SK-N-SH treated with all-trans-retinoic acid at 6 μM for 48 hours (cell line): ENCODE measurements around the gene HOXC4.
A peak's percentile ranks its signal among the peaks of the same experiment; 100 is the strongest.

Source experiments
- ATAC-seq: fragments of 200-7000 bp; cut with Tn5 transposase; 3 replicates; pipeline ENCODE4 v1.9.1; 2020; ENCODE audit warnings: mild to moderate bottlenecking, moderate library complexity
- BACH2 ChIP-seq: fragments of 250-450 bp; sonication (Bioruptor Pico); IDR thresholded peaks from 2 replicates; pipeline ENCODE4 v1.9.0; 2021; ENCODE audit warnings: mild to moderate bottlenecking, borderline replicate concordance
- CSDC2 ChIP-seq: fragments of 250-450 bp; sonication (Bioruptor Pico); IDR thresholded peaks from 2 replicates; pipeline ENCODE4 v1.5.0; 2020; ENCODE audit warnings: mild to moderate bottlenecking, moderate library complexity
- GLIS3 ChIP-seq: fragments of 250-450 bp; sonication (Bioruptor Pico); IDR thresholded peaks from 2 replicates; pipeline ENCODE4 v1.5.0; 2020; ENCODE audit warnings: mild to moderate bottlenecking, moderate library complexity
- ISL1 ChIP-seq: fragments of 250-450 bp; sonication (Bioruptor Pico); IDR thresholded peaks from 2 replicates; pipeline ENCODE4 v2.1.2; 2022; ENCODE audit warnings: mild to moderate bottlenecking, moderate library complexity
- OSR1 ChIP-seq: fragments of 250-450 bp; sonication (Bioruptor Pico); IDR thresholded peaks from 2 replicates; pipeline ENCODE4 v1.8.0; 2022; ENCODE audit warnings: moderate library complexity, mild to moderate bottlenecking, inconsistent platforms
- PPARA ChIP-seq: fragments of 250-450 bp; sonication (Bioruptor Pico); IDR thresholded peaks from 2 replicates; pipeline ENCODE4 v1.5.0; 2020; ENCODE audit warnings: mild to moderate bottlenecking, borderline replicate concordance
- RARB ChIP-seq: fragments of 250-450 bp; sonication (Bioruptor Pico); IDR thresholded peaks from 2 replicates; pipeline ENCODE4 v1.8.0; 2021; ENCODE audit warnings: mild to moderate bottlenecking, moderate library complexity
- SNAI2 ChIP-seq: fragments of 250-450 bp; sonication (Bioruptor Pico); IDR thresholded peaks from 2 replicates; pipeline ENCODE4 v1.5.0; 2020; ENCODE audit warnings: mild to moderate bottlenecking, moderate library complexity
- TCF4 ChIP-seq: fragments of 250-450 bp; sonication (Bioruptor Pico); IDR thresholded peaks from 2 replicates; pipeline ENCODE4 v1.8.0; 2021; ENCODE audit warnings: mild to moderate bottlenecking, moderate library complexity, borderline replicate concordance
- ZC3H10 ChIP-seq: fragments of 250-450 bp; sonication (Bioruptor Pico); IDR thresholded peaks from 2 replicates; pipeline ENCODE4 v1.5.1; 2021; ENCODE audit warnings: mild to moderate bottlenecking, moderate library complexity
- ZFP3 ChIP-seq: fragments of 250-450 bp; sonication (Bioruptor Pico); IDR thresholded peaks from 2 replicates; pipeline ENCODE4 v1.5.0; 2020; ENCODE audit warnings: mild to moderate bottlenecking, moderate library complexity
- ZFP30 ChIP-seq: fragments of 450-650 bp; formaldehyde crosslinking; IDR thresholded peaks from 2 replicates; pipeline ENCODE4 v1.5.0; 2022; ENCODE audit warnings: mild to moderate bottlenecking, moderate library complexity
- ZNF565 ChIP-seq: fragments of 450-650 bp; formaldehyde crosslinking; conservative IDR thresholded peaks from 2 replicates; pipeline ENCODE4 v1.5.0; 2020; ENCODE audit warnings: low read depth, mild to moderate bottlenecking, moderate library complexity
- ZNF70 ChIP-seq: fragments of 450-650 bp; formaldehyde crosslinking; IDR thresholded peaks from 2 replicates; pipeline ENCODE4 v1.5.0; 2020; ENCODE audit warnings: mild to moderate bottlenecking, moderate library complexity
- ZNF8 ChIP-seq: fragments of 450-650 bp; formaldehyde crosslinking; IDR thresholded peaks from 2 replicates; pipeline ENCODE4 v1.5.0; 2020; ENCODE audit warnings: mild to moderate bottlenecking, moderate library complexity
- TF ChIP-seq, protein P1 (sequence below): fragments of 250-450 bp; sonication (Bioruptor Pico); IDR thresholded peaks from 2 replicates; pipeline ENCODE4 v1.5.1; 2020; ENCODE audit warnings: low read depth, mild to moderate bottlenecking, moderate library complexity
- TF ChIP-seq, protein P2 (sequence below): fragments of 250-450 bp; sonication (Bioruptor Pico); IDR thresholded peaks from 2 replicates; pipeline ENCODE4 v1.5.1; 2021; ENCODE audit warnings: mild to moderate bottlenecking, moderate library complexity
- TF ChIP-seq, protein P3 (sequence below): fragments of 250-450 bp; sonication (Bioruptor Pico); IDR thresholded peaks from 2 replicates; pipeline ENCODE4 v1.8.0; 2021; ENCODE audit warnings: low read depth, mild to moderate bottlenecking, moderate library complexity, borderline replicate concordance

The HOXC4 gene

DNA sequence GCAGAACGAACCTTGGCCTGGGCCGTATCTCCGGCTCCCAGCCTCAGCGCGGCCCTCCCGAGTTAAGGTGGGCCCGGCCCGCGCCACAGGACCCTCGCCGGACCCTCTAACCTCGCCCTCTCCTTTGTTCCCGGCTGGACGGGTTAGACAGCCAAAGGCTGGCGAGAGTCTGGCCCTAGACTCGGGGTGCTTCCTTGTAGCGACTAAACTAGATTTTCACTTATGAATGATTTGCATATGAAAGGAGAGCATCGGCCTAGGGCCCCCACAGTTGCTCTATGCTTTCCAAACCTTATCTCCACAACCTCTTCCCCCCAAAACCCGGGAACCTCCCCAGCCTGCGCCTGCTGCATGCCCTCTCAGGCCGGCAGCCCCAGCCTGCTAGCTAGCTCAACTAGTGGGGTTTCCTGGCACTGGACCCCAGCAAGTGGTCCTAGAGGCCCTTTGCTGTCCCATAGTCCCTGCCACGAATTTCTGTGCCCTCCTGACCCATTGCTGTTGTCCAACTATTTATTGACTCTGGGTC, 18.8 kb upstream of the HOXC4 start:
- TF ChIP-seq SNAI2 (CRISPR knock-in tag) (no peak), CSDC2 (CRISPR knock-in tag) (no peak), ZNF565 (CRISPR knock-in tag) (no peak), RARB (CRISPR knock-in tag) (no peak), OSR1 (CRISPR knock-in tag) (no peak), ZFP3 (no peak), PPARA (CRISPR knock-in tag) (no peak), ZNF70 (CRISPR knock-in tag) (no peak), GLIS3 (no peak), ZC3H10 (CRISPR knock-in tag) (no peak)
- TF ChIP-seq, protein P1, sequence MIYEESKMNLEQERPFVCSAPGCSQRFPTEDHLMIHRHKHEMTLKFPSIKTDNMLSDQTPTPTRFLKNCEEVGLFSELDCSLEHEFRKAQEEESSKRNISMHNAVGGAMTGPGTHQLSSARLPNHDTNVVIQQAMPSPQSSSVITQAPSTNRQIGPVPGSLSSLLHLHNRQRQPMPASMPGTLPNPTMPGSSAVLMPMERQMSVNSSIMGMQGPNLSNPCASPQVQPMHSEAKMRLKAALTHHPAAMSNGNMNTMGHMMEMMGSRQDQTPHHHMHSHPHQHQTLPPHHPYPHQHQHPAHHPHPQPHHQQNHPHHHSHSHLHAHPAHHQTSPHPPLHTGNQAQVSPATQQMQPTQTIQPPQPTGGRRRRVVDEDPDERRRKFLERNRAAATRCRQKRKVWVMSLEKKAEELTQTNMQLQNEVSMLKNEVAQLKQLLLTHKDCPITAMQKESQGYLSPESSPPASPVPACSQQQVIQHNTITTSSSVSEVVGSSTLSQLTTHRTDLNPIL (CRISPR knock-in tag): no peak
- TF ChIP-seq, protein P2, sequence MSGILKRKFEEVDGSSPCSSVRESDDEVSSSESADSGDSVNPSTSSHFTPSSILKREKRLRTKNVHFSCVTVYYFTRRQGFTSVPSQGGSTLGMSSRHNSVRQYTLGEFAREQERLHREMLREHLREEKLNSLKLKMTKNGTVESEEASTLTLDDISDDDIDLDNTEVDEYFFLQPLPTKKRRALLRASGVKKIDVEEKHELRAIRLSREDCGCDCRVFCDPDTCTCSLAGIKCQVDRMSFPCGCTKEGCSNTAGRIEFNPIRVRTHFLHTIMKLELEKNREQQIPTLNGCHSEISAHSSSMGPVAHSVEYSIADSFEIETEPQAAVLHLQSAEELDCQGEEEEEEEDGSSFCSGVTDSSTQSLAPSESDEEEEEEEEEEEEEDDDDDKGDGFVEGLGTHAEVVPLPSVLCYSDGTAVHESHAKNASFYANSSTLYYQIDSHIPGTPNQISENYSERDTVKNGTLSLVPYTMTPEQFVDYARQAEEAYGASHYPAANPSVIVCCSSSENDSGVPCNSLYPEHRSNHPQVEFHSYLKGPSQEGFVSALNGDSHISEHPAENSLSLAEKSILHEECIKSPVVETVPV (CRISPR knock-in tag): no peak
- no peak for ATAC-seq

DNA sequence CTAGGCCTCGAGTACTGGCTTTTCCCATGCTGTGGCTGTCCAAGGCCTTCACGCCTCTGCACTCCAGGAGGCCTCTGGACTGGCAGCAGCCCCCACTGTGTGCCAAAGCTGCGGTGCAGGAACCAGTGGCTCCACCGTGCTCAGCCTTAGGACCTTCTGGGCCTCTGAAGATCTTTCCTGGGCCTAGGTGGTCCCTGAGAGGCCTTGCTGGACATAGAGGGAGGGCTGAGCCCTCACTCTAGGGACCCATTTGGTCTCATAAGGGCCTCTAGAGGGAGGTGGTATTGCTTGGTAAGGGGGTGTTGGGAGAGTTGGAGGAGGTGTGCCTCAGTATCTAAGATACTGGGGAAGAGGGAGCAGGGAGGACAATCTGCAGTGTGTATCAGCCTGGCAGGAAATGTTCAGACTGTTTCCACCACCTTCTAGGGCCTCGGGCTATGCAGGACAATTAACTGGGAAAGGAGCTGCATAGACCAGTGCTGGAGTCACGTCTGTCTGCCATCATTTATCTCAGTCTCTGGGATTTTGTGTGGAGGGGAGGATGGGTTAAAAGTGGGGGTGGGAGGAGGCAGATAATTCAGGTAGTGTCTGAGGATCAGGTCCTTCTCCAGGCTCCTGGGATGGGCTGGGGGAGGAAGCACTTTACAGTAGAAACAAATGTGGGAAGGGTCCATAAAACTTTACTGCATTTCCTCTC, 17.9 kb upstream of the HOXC4 start:
- TF ChIP-seq RARB (CRISPR knock-in tag) (no peak), ZNF565 (CRISPR knock-in tag) (no peak)
- no peak for ATAC-seq

DNA sequence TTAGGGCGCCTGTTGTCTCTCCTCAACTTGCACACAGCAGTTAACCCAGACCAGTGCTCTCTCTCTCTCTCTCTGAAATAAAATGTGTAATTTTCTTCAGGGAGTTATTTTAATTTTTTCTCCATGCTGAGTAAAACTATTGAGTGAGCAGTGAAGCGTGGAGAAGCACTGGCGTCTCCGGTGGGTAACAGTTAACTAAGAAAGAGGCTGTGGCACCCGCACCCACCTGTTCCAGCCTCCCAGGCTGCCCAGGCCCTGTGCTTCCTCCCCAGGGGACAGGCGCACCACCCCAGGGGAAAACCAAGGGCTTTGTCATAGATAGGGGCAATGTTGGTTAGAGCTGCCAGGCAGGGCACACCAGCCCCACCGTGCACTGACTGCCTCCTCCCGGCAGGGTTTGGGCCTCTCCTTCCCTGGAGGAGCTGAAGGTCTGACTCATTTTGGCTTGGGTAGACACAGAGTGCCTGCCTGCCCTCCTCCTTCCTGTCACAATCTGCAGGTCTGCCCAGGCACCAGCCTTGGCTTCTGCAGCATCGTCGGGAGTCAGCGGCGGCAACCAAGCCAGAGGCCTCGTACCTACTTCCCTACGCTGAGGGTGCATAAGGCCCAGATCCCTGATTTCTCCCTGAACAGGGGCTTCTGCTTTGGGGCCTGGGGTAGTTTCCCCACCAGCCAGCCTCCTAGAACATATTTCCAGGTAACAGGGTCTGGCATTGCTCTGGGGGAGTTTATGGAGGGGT, 16.8 kb upstream of the HOXC4 start:
- TF ChIP-seq ZFP30 (CRISPR knock-in tag) (no peak), TCF4 (CRISPR knock-in tag) (no peak), ZNF8 (no peak), ZC3H10 (CRISPR knock-in tag) (no peak), GLIS3 (no peak), BACH2 (CRISPR knock-in tag) (no peak), ZNF70 (CRISPR knock-in tag) (no peak), PPARA (CRISPR knock-in tag) (no peak), ISL1 (CRISPR knock-in tag) (no peak)
- TF ChIP-seq, protein P3, sequence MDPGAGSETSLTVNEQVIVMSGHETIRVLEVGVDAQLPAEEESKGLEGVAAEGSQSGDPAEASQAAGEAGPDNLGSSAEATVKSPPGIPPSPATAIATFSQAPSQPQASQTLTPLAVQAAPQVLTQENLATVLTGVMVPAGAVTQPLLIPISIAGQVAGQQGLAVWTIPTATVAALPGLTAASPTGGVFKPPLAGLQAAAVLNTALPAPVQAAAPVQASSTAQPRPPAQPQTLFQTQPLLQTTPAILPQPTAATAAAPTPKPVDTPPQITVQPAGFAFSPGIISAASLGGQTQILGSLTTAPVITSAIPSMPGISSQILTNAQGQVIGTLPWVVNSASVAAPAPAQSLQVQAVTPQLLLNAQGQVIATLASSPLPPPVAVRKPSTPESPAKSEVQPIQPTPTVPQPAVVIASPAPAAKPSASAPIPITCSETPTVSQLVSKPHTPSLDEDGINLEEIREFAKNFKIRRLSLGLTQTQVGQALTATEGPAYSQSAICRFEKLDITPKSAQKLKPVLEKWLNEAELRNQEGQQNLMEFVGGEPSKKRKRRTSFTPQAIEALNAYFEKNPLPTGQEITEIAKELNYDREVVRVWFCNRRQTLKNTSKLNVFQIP (CRISPR knock-in tag): no peak
- TF ChIP-seq, protein P1 (CRISPR knock-in tag): no peak
- TF ChIP-seq, all 23 proteins: peak for 0
- ATAC-seq: peak; percentile 51

DNA sequence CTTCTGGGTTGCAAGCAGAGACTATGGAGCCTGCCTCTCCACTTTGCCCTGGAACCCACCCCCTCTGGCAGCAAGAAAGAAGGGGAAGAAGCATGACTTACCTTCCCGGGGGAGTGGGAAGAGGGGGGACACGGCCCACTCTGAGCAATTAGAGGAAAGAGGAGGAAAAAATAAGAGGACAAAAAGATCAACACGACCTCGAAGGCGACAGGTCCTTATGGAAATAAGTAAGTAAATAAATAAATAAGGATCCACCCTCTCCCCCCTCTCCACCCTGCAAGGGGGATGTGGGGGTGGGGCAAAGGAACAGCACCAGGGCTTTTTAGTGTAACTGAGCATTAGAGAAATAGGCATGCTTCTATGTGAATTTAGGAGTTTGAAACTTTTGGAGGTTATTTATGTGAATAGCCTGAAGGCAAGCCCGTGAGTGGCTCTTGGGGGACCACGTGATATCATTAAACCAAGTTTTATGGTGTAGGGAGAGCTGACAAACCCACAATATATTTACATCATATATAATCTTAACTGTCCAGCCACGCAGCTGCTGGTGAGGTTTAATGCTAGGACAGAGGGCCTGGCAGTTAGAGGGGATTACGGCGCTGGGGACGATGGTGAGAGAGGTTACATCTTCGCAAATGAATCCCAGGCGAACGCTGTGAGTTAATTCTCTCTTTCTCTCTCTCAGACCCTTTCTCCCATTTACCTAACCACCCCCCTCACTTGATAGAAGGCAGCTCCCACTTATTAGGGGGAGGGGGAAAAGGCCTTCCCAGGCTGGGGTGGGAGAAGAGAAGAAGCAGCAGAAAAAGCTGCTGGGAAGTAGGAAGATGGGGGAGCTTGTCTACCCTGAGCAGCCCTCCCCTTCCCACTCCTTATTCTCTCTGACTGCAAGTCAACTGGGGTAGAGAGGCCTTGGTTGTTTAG, 16.0 kb upstream of the HOXC4 start:
- ATAC-seq: no peak
- TF ChIP-seq PPARA (CRISPR knock-in tag) (no peak), SNAI2 (CRISPR knock-in tag) (no peak), CSDC2 (CRISPR knock-in tag) (no peak)
- TF ChIP-seq, protein P2 (CRISPR knock-in tag): no peak
